ENCODE data around the gene HOXD9.

DNA sequence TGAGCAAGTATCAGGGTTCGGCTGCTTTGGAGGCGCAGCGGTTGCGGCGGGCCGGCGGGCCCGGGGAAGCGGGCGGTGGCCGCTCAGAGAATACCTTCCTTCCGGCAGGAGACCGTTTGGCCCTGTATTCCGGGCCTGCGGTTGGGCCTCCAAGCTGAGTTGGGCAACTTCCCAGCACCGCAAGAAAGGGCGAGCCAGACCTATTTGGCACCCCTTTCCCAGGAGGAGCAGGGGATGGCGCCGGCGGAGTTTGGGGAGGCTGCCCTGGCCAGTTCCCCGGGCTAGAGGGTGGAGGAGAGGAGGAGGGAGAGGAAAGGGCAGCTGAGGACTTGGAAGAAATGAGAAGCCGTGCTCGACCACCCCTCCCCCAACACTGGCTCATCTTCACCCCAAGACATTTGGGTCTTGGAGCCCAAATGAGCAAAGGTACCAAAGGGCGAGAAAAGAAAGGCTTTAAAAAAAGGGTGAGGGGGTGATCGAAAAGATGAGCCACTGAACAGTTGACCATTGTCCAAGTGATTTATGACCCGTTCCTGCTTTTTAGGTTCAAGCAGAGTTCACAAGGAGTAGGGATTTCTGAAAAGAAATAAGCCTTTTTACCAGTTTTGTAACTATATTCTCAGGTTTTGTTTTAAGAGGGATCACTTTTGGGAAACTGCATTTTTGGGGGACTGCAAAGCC, 43.0 kb downstream of the HOXD9 start:
- TF ChIP-seq, protein P1, sequence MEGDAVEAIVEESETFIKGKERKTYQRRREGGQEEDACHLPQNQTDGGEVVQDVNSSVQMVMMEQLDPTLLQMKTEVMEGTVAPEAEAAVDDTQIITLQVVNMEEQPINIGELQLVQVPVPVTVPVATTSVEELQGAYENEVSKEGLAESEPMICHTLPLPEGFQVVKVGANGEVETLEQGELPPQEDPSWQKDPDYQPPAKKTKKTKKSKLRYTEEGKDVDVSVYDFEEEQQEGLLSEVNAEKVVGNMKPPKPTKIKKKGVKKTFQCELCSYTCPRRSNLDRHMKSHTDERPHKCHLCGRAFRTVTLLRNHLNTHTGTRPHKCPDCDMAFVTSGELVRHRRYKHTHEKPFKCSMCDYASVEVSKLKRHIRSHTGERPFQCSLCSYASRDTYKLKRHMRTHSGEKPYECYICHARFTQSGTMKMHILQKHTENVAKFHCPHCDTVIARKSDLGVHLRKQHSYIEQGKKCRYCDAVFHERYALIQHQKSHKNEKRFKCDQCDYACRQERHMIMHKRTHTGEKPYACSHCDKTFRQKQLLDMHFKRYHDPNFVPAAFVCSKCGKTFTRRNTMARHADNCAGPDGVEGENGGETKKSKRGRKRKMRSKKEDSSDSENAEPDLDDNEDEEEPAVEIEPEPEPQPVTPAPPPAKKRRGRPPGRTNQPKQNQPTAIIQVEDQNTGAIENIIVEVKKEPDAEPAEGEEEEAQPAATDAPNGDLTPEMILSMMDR (IDR thresholded peaks at IDR 0.05), result no peak
- TF ChIP-seq POLR2A (IDR thresholded peaks at IDR 0.05), result no peak
